Central memory CD8-positive, alpha-beta T cell (primary cell): ENCODE data around the gene LCN10.

ENCODE experiments used
- ATAC-seq: fragments of 150-1000 bp; cut with Tn5 transposase; replicated peaks from 2 replicates; pipeline ENCODE4 v1.10.0; 2022; ENCODE audit warnings: mild to moderate bottlenecking, moderate FRiP score, moderate number of reproducible peaks; ENCODE audit not compliant: poor library complexity, severe bottlenecking; ENCODE audit errors: extremely low read depth
- DNase-seq, 2 donors: peaks; one replicate each; pipeline ENCODE4 v3.0.0; 2021; ENCODE audit warnings: low spot score in 2 of 2
- H3K27ac Mint-ChIP-seq: one replicate; pipeline ENCODE4 v1.8.0; 2022; ENCODE audit warnings: low read depth, mild to moderate bottlenecking, moderate library complexity, mixed read lengths
- H3K27me3 Mint-ChIP-seq: one replicate; pipeline ENCODE4 v1.8.0; 2022; ENCODE audit warnings: mixed read lengths
- H3K36me3 Mint-ChIP-seq: one replicate; pipeline ENCODE4 v1.8.0; 2022; ENCODE audit warnings: mild to moderate bottlenecking, moderate library complexity, mixed read lengths; ENCODE audit not compliant: insufficient read depth
- H3K4me1 Mint-ChIP-seq: one replicate; pipeline ENCODE4 v1.8.0; 2022; ENCODE audit warnings: mixed read lengths
- H3K4me3 Mint-ChIP-seq: one replicate; pipeline ENCODE4 v1.8.0; 2022; ENCODE audit warnings: mild to moderate bottlenecking, moderate library complexity, mixed read lengths
- H3K9me3 Mint-ChIP-seq: one replicate; pipeline ENCODE4 v1.8.0; 2022; ENCODE audit warnings: mixed read lengths

The LCN10 gene

GRCh38 chr9:136724772-136725171, 18.0 kb downstream of the LCN10 start:
- Mint-ChIP-seq H3K4me1 (peaks cover 23% of the 10 kb centered on the region), H3K9me3 (no peaks in the 10 kb centered on the region), H3K27ac (no peak overlapping the region), H3K4me3 (no peak overlapping the region), H3K36me3 (peaks cover 53% of the 10 kb centered on the region), H3K27me3 (no peaks in the 10 kb centered on the region)
- ATAC-seq (no peak), DNase-seq (no peak)

GRCh38 chr9:136723989-136724388, 18.8 kb downstream of the LCN10 start:
- Mint-ChIP-seq H3K36me3 (peaks cover 50% of the 10 kb centered on the region), H3K9me3 (no peaks in the 10 kb centered on the region), H3K4me3 (peak overlapping the region; percentile 15), H3K27ac (no peak overlapping the region), H3K4me1 (peaks cover 17% of the 10 kb centered on the region), H3K27me3 (no peaks in the 10 kb centered on the region)
- ATAC-seq (no peak), DNase-seq (no peak)

GRCh38 chr9:136723362-136723976, 19.3 kb downstream of the LCN10 start:
- DNase-seq (no peak), ATAC-seq (no peak)
- Mint-ChIP-seq H3K4me1 (peaks cover 20% of the 10 kb centered on the region), H3K36me3 (peaks cover 46% of the 10 kb centered on the region), H3K27ac (no peak overlapping the region), H3K27me3 (no peaks in the 10 kb centered on the region), H3K4me3 (peak overlapping the region; percentile 15), H3K9me3 (no peaks in the 10 kb centered on the region)

- H3K9me3 Mint-ChIP-seq = no peaks in the 10 kb centered on the region
- no peaks in the 10 kb centered on the region for H3K27me3 Mint-ChIP-seq
- peaks cover 43% of the 10 kb centered on the region for H3K36me3 Mint-ChIP-seq
- DNase-seq (no peak), ATAC-seq (no peak)
- peaks cover 23% of the 10 kb centered on the region for H3K4me1 Mint-ChIP-seq
- H3K4me3 Mint-ChIP-seq = no peak overlapping the region
- H3K27ac Mint-ChIP-seq = no peak overlapping the region
These were observed 19.8 kb downstream of the LCN10 start for GRCh38 chr9:136722969-136723356.

- ATAC-seq = no peak
- Mint-ChIP-seq H3K36me3 (peaks cover 38% of the 10 kb centered on the region), H3K27ac (no peak overlapping the region), H3K4me3 (no peak overlapping the region), H3K9me3 (no peaks in the 10 kb centered on the region), H3K4me1 (peaks cover 23% of the 10 kb centered on the region), H3K27me3 (no peaks in the 10 kb centered on the region)
- no peak for DNase-seq
These were observed 20.4 kb downstream of the LCN10 start for GRCh38 chr9:136722093-136722968.

- ATAC-seq = no peak
- H3K36me3 Mint-ChIP-seq = peaks cover 33% of the 10 kb centered on the region
These were observed 21.2 kb downstream of the LCN10 start for GRCh38 chr9:136721339-136722092.

GRCh38 chr9:136720898-136721338, 21.8 kb downstream of the LCN10 start:
- ATAC-seq = no peak
- Mint-ChIP-seq H3K4me3 (no peak overlapping the region), H3K4me1 (peaks cover 13% of the 10 kb centered on the region), H3K36me3 (peaks cover 28% of the 10 kb centered on the region), H3K27me3 (no peaks in the 10 kb centered on the region), H3K9me3 (no peaks in the 10 kb centered on the region), H3K27ac (no peak overlapping the region)
- no peak for DNase-seq

More at GRCh38 chr9:136721339-136722092, 21.2 kb downstream of the LCN10 start:
- no peak for DNase-seq
- H3K9me3 Mint-ChIP-seq = no peaks in the 10 kb centered on the region
- no peaks in the 10 kb centered on the region for H3K27me3 Mint-ChIP-seq
- peaks cover 17% of the 10 kb centered on the region for H3K4me1 Mint-ChIP-seq
- no peak overlapping the region for H3K27ac Mint-ChIP-seq
- H3K4me3 Mint-ChIP-seq = no peak overlapping the region

GRCh38 chr9:136720251-136720897, 22.4 kb downstream of the LCN10 start:
- Mint-ChIP-seq H3K4me3 (no peak overlapping the region), H3K9me3 (no peaks in the 10 kb centered on the region)
- DNase-seq = no peak

GRCh38 chr9:136719195-136719880, 23.4 kb downstream of the LCN10 start:
- Mint-ChIP-seq H3K4me1 (peaks cover 10% of the 10 kb centered on the region), H3K9me3 (no peaks in the 10 kb centered on the region), H3K36me3 (peaks cover 16% of the 10 kb centered on the region), H3K27ac (no peak overlapping the region), H3K27me3 (peaks cover 2% of the 10 kb centered on the region), H3K4me3 (no peak overlapping the region)
- ATAC-seq = no peak
- DNase-seq = no peak

More at GRCh38 chr9:136720251-136720897, 22.4 kb downstream of the LCN10 start:
- peaks cover 26% of the 10 kb centered on the region for H3K36me3 Mint-ChIP-seq
- no peak for ATAC-seq
- H3K27ac Mint-ChIP-seq = no peak overlapping the region
- peaks cover 13% of the 10 kb centered on the region for H3K4me1 Mint-ChIP-seq
- no peaks in the 10 kb centered on the region for H3K27me3 Mint-ChIP-seq

- Mint-ChIP-seq H3K9me3 (no peaks in the 10 kb centered on the region), H3K27ac (no peak overlapping the region), H3K4me3 (no peak overlapping the region), H3K36me3 (peaks cover 8% of the 10 kb centered on the region), H3K27me3 (peaks cover 10% of the 10 kb centered on the region), H3K4me1 (peaks cover 5% of the 10 kb centered on the region)
- no peak for DNase-seq
- ATAC-seq = no peak
These were observed 24.2 kb downstream of the LCN10 start for GRCh38 chr9:136718345-136719194.

- Mint-ChIP-seq H3K36me3 (peaks cover 5% of the 10 kb centered on the region), H3K4me1 (peaks cover 5% of the 10 kb centered on the region), H3K9me3 (no peaks in the 10 kb centered on the region), H3K4me3 (no peak overlapping the region), H3K27ac (no peak overlapping the region), H3K27me3 (peaks cover 17% of the 10 kb centered on the region)
- DNase-seq = no peak
- ATAC-seq = no peak
These were observed 25.3 kb downstream of the LCN10 start for GRCh38 chr9:136717399-136717798.
